Hepatocyte (in vitro differentiated cells): ENCODE data around the gene BCAN.
A peak's percentile ranks its signal among the peaks of the same experiment; 100 is the strongest.
"Not testable (repeated sequence)": the region's sequence is repeated elsewhere in the genome, so short reads cannot be mapped to it uniquely, and the experiment has no call there.

Experiments
- EZH2 ChIP-seq: fragments of 200-600 bp; sonication (generic); IDR thresholded peaks from 2 replicates; pipeline ENCODE4 v1.6.1; 2016; ENCODE audit warnings: antibody characterized with exemption, mild to moderate bottlenecking, borderline replicate concordance
- TF ChIP-seq, protein P1 (sequence below): fragments of 200-600 bp; sonication (generic); IDR thresholded peaks from 2 replicates; pipeline ENCODE4 v1.5.1; 2016; ENCODE audit warnings: antibody characterized with exemption, mild to moderate bottlenecking; ENCODE audit not compliant: poor library complexity

DNA sequence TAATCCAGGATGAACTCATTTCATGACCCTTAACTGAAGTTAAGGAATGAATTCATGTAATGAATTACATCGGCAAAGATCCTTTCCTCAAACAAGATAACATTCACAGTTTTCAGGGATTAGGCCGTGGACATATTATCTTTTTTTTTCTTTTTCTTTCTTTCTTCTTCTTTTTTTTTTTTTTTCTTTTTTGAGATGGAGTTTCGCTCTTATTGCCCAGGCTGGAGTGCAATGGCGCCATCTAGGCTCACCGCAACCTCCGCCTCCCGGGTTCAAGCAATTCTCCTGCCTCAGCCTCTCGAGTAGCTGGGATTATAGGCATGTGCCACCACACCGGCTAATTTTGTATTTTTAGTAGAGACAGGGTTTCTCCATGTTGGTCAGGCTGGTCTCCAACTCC is 10.8 kb upstream of the BCAN start:
- TF ChIP-seq, protein P1, sequence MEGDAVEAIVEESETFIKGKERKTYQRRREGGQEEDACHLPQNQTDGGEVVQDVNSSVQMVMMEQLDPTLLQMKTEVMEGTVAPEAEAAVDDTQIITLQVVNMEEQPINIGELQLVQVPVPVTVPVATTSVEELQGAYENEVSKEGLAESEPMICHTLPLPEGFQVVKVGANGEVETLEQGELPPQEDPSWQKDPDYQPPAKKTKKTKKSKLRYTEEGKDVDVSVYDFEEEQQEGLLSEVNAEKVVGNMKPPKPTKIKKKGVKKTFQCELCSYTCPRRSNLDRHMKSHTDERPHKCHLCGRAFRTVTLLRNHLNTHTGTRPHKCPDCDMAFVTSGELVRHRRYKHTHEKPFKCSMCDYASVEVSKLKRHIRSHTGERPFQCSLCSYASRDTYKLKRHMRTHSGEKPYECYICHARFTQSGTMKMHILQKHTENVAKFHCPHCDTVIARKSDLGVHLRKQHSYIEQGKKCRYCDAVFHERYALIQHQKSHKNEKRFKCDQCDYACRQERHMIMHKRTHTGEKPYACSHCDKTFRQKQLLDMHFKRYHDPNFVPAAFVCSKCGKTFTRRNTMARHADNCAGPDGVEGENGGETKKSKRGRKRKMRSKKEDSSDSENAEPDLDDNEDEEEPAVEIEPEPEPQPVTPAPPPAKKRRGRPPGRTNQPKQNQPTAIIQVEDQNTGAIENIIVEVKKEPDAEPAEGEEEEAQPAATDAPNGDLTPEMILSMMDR: peak; percentile 2
- not testable (repeated sequence) for TF ChIP-seq EZH2
